ENCODE measurements around the gene ZNF394. TPM values are rescaled to one million over a fixed set of nuclear protein-coding genes. Genes with fewer than 3 reads are reported as not detected.

Gene ZNF394
- total and polyA plus RNA-seq, 4 donors = 5.5 to 18.3 (median 12.1) TPM

DNA sequence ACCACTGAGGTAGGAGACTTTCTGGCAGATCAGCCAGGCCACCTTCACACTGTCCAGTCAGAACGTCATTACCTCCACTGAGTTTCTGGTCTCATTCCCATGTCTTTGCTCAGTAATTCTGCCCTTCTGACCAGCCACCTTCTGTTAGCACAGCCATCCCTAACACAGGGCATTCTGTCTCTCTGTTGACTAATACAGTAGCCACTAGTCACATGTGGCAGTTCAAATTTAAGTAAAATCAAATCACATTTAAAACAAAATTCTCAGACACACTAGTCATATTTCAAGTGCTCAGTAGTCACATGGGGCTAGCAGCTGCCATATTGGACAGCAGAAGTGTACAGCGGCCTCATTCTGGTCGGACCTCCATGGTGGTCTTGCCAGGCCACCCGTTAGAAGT lies 54.0 kb downstream of the ZNF394 start:
- H3K9ac ChIP-seq (ENCODE audit: low read depth in 1 of 2, low read length in 2 of 2) = no peak overlapping the region
- no peak for DNase-seq (ENCODE audit: low spot score)
- H3K4me3 ChIP-seq (ENCODE audit: low read depth in 1 of 3, low read length in 3 of 3) = no peak overlapping the region
- 82% methylated on average over 4 of the region's 4 CpGs for WGBS
- H3K36me3 ChIP-seq (ENCODE audit: control insufficient read depth in 4 of 4, insufficient read depth in 3 of 4, low read depth in 1 of 4, low read length in 3 of 4) = peaks cover 9 to 45% (median 13%) of the 10 kb centered on the region in 4 donors
- H3K27ac ChIP-seq (ENCODE audit: low read depth in 1 of 2, low read length in 2 of 2) = no peak overlapping the region
- no peaks in the 10 kb centered on the region for H3K27me3 ChIP-seq (ENCODE audit: control insufficient read depth in 4 of 4, insufficient read depth in 4 of 4, low read length in 3 of 4)
- no peaks in the 10 kb centered on the region for H3K9me3 ChIP-seq (ENCODE audit: control insufficient read depth in 4 of 4, low read length in 3 of 4)
- no peaks in the 10 kb centered on the region for H3K4me1 ChIP-seq (ENCODE audit: control insufficient read depth in 4 of 4, insufficient read depth in 4 of 4, low read length in 3 of 4)
- TF ChIP-seq HNF4A (conservative IDR thresholded peaks at IDR 0.05) (no peak), JUND (IDR thresholded peaks at IDR 0.05) (no peak), FOXA1 (IDR thresholded peaks at IDR 0.05) (no peak), EGR1 (IDR thresholded peaks at IDR 0.05; ENCODE audit: low read depth in 2 of 2) (no peak), RAD21 (IDR thresholded peaks at IDR 0.05) (no peak), NR2F2 (IDR thresholded peaks at IDR 0.05) (no peak), GABPA (IDR thresholded peaks at IDR 0.05 in 1 of 2, conservative IDR thresholded peaks at IDR 0.05 in 1 of 2) (no peak), YY1 (IDR thresholded peaks at IDR 0.05) (no peak), RXRA (IDR thresholded peaks at IDR 0.05) (no peak), TAF1 (conservative IDR thresholded peaks at IDR 0.05) (no peak), HNF4G (IDR thresholded peaks at IDR 0.05) (no peak), SP1 (IDR thresholded peaks at IDR 0.05) (no peak), FOXA2 (IDR thresholded peaks at IDR 0.05) (no peak)
- TF ChIP-seq, protein P1, sequence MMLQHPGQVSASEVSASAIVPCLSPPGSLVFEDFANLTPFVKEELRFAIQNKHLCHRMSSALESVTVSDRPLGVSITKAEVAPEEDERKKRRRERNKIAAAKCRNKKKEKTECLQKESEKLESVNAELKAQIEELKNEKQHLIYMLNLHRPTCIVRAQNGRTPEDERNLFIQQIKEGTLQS (IDR thresholded peaks at IDR 0.05) = no peak
- TF ChIP-seq, protein P2, sequence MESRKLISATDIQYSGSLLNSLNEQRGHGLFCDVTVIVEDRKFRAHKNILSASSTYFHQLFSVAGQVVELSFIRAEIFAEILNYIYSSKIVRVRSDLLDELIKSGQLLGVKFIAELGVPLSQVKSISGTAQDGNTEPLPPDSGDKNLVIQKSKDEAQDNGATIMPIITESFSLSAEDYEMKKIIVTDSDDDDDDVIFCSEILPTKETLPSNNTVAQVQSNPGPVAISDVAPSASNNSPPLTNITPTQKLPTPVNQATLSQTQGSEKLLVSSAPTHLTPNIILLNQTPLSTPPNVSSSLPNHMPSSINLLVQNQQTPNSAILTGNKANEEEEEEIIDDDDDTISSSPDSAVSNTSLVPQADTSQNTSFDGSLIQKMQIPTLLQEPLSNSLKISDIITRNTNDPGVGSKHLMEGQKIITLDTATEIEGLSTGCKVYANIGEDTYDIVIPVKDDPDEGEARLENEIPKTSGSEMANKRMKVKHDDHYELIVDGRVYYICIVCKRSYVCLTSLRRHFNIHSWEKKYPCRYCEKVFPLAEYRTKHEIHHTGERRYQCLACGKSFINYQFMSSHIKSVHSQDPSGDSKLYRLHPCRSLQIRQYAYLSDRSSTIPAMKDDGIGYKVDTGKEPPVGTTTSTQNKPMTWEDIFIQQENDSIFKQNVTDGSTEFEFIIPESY (IDR thresholded peaks at IDR 0.05) = no peak
- TF ChIP-seq, protein P3, sequence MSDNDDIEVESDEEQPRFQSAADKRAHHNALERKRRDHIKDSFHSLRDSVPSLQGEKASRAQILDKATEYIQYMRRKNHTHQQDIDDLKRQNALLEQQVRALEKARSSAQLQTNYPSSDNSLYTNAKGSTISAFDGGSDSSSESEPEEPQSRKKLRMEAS (IDR thresholded peaks at IDR 0.05) = no peak
- TF ChIP-seq, protein P4, sequence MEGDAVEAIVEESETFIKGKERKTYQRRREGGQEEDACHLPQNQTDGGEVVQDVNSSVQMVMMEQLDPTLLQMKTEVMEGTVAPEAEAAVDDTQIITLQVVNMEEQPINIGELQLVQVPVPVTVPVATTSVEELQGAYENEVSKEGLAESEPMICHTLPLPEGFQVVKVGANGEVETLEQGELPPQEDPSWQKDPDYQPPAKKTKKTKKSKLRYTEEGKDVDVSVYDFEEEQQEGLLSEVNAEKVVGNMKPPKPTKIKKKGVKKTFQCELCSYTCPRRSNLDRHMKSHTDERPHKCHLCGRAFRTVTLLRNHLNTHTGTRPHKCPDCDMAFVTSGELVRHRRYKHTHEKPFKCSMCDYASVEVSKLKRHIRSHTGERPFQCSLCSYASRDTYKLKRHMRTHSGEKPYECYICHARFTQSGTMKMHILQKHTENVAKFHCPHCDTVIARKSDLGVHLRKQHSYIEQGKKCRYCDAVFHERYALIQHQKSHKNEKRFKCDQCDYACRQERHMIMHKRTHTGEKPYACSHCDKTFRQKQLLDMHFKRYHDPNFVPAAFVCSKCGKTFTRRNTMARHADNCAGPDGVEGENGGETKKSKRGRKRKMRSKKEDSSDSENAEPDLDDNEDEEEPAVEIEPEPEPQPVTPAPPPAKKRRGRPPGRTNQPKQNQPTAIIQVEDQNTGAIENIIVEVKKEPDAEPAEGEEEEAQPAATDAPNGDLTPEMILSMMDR (IDR thresholded peaks at IDR 0.05; ENCODE audit: low read depth, low read length, missing input control) = no peak
- TF ChIP-seq, protein P5, sequence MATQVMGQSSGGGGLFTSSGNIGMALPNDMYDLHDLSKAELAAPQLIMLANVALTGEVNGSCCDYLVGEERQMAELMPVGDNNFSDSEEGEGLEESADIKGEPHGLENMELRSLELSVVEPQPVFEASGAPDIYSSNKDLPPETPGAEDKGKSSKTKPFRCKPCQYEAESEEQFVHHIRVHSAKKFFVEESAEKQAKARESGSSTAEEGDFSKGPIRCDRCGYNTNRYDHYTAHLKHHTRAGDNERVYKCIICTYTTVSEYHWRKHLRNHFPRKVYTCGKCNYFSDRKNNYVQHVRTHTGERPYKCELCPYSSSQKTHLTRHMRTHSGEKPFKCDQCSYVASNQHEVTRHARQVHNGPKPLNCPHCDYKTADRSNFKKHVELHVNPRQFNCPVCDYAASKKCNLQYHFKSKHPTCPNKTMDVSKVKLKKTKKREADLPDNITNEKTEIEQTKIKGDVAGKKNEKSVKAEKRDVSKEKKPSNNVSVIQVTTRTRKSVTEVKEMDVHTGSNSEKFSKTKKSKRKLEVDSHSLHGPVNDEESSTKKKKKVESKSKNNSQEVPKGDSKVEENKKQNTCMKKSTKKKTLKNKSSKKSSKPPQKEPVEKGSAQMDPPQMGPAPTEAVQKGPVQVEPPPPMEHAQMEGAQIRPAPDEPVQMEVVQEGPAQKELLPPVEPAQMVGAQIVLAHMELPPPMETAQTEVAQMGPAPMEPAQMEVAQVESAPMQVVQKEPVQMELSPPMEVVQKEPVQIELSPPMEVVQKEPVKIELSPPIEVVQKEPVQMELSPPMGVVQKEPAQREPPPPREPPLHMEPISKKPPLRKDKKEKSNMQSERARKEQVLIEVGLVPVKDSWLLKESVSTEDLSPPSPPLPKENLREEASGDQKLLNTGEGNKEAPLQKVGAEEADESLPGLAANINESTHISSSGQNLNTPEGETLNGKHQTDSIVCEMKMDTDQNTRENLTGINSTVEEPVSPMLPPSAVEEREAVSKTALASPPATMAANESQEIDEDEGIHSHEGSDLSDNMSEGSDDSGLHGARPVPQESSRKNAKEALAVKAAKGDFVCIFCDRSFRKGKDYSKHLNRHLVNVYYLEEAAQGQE (IDR thresholded peaks at IDR 0.05) = no peak

Other genes with a start within 250 kb of the ZNF394 start
- not detected for gene MYH16, start 227.4 kb downstream of the ZNF394 start, total RNA-seq
- not detected for gene MYH16, start 227.4 kb downstream of the ZNF394 start, polyA plus RNA-seq
- gene ARPC1A, start 174.4 kb downstream of the ZNF394 start, total RNA-seq = 10 to 100 TPM; 46.7 to 60.1 TPM
- gene ARPC1A, start 174.4 kb downstream of the ZNF394 start, polyA plus RNA-seq = 10 to 100 TPM; 61.5 to 84.0 TPM
- gene ARPC1B, start 125.6 kb downstream of the ZNF394 start, total RNA-seq = 100 to 1,000 TPM; 111 to 182 TPM
- 100 to 1,000 TPM in 1 of 2 donors, 10 to 100 TPM in 1; 43.9 to 112 TPM for gene ARPC1B, start 125.6 kb downstream of the ZNF394 start, polyA plus RNA-seq
- 10 to 100 TPM; 11.6 to 48.5 TPM for gene PDAP1, start 91.7 kb downstream of the ZNF394 start, total RNA-seq
- 10 to 100 TPM; 14.6 to 83.6 TPM for gene PDAP1, start 91.7 kb downstream of the ZNF394 start, polyA plus RNA-seq
- gene BUD31, start 91.3 kb downstream of the ZNF394 start, total RNA-seq = 10 to 100 TPM; 18.5 to 28.6 TPM
- 10 to 100 TPM; 35.4 to 55.9 TPM for gene BUD31, start 91.3 kb downstream of the ZNF394 start, polyA plus RNA-seq
- 1 to 10 TPM; 4.2 to 4.3 TPM for gene PTCD1, start 61.5 kb downstream of the ZNF394 start, total RNA-seq
- 1 to 10 TPM; 3.1 to 3.5 TPM for gene PTCD1, start 61.5 kb downstream of the ZNF394 start, polyA plus RNA-seq
- 10 to 100 TPM; 11.5 to 15.3 TPM for gene CPSF4, start 61.3 kb downstream of the ZNF394 start, total RNA-seq
- gene CPSF4, start 61.3 kb downstream of the ZNF394 start, polyA plus RNA-seq = 1 to 10 TPM; 7.1 to 9.6 TPM
- gene ATP5MF, start 34.1 kb downstream of the ZNF394 start, total RNA-seq = 100 to 1,000 TPM; 260 to 266 TPM
- gene ATP5MF, start 34.1 kb downstream of the ZNF394 start, polyA plus RNA-seq = 100 to 1,000 TPM; 530 to 607 TPM
- 1 to 10 TPM; 7.4 TPM for gene ZNF789, start 27.4 kb downstream of the ZNF394 start, total RNA-seq
- gene ZNF789, start 27.4 kb downstream of the ZNF394 start, polyA plus RNA-seq = 1 to 10 TPM; 1.6 to 2.3 TPM
- gene ZKSCAN5, start 4.4 kb upstream of the ZNF394 start, total RNA-seq = 1 to 10 TPM; 4.7 to 5.4 TPM
- 1 to 10 TPM; 1.7 to 2.2 TPM for gene ZKSCAN5, start 4.4 kb upstream of the ZNF394 start, polyA plus RNA-seq
- 1 to 10 TPM; 2.4 to 4.6 TPM for gene FAM200A, start 51.8 kb upstream of the ZNF394 start, total RNA-seq
- gene FAM200A, start 51.8 kb upstream of the ZNF394 start, polyA plus RNA-seq = 1 to 10 TPM; 1.0 to 1.7 TPM
- 10 to 100 TPM; 37.2 to 59.7 TPM for gene ZNF655, start 58.4 kb upstream of the ZNF394 start, total RNA-seq
- gene ZNF655, start 58.4 kb upstream of the ZNF394 start, polyA plus RNA-seq = 10 to 100 TPM; 15.9 to 27.6 TPM
- under 1 TPM; 0.17 to 0.28 TPM for gene TMEM225B, start 98.0 kb upstream of the ZNF394 start, total RNA-seq
- under 1 TPM in 1 of 2 donors, not detected in 1; 0.10 TPM for gene TMEM225B, start 98.0 kb upstream of the ZNF394 start, polyA plus RNA-seq
- 10 to 100 TPM in 1 of 2 donors, 1 to 10 TPM in 1; 8.7 to 11.0 TPM for gene ZSCAN25, start 116.7 kb upstream of the ZNF394 start, total RNA-seq
- 1 to 10 TPM; 2.3 to 3.1 TPM for gene ZSCAN25, start 116.7 kb upstream of the ZNF394 start, polyA plus RNA-seq
- gene CYP3A5, start 179.7 kb upstream of the ZNF394 start, total RNA-seq = 1,000 to 10,000 TPM in 1 of 2 donors, 10 to 100 TPM in 1; 21.9 to 1,413 TPM
- 1,000 to 10,000 TPM in 1 of 2 donors, 100 to 1,000 TPM in 1; 117 to 1,316 TPM for gene CYP3A5, start 179.7 kb upstream of the ZNF394 start, polyA plus RNA-seq
- 1,000 to 10,000 TPM in 1 of 2 donors, 10 to 100 TPM in 1; 81.2 to 2,448 TPM for gene CYP3A7, start 234.9 kb upstream of the ZNF394 start, total RNA-seq
- gene CYP3A7, start 234.9 kb upstream of the ZNF394 start, polyA plus RNA-seq = 10 to 100 TPM; 36.1 to 85.6 TPM